HL-60 (cell line): ENCODE measurements around the gene RBMS2.

ENCODE experiments used
- DNase-seq, 2 experiments: peaks; one replicate each; pipeline ENCODE4 v3.0.0-alpha.2; 2010 to 2020; ENCODE audit warnings: low read depth in 1 of 2, low spot score in 1 of 2
- H3K27ac ChIP-seq: fragments of 250-450 bp; sonication (Bioruptor Pico); replicated peaks from 2 replicates; pipeline ENCODE4 v1.5.1; 2020; ENCODE audit warnings: mild to moderate bottlenecking, moderate library complexity
- H3K27me3 ChIP-seq: fragments of 250-450 bp; sonication (Bioruptor Pico); 2 replicates; pipeline ENCODE4 v1.5.1; 2021; ENCODE audit warnings: mild to moderate bottlenecking, moderate library complexity; ENCODE audit not compliant: insufficient read depth, poor library complexity, severe bottlenecking
- H3K4me3 ChIP-seq: replicated peaks from 2 replicates; pipeline ENCODE4 v1.5.1; 2011; ENCODE audit warnings: mild to moderate bottlenecking, control low read depth, low read length; ENCODE audit not compliant: insufficient read depth
- GABPA ChIP-seq: IDR thresholded peaks from 2 replicates; pipeline ENCODE4 v1.6.1; 2012; ENCODE audit warnings: low read depth
- POLR2AphosphoS5 ChIP-seq: IDR thresholded peaks from 2 replicates; pipeline ENCODE4 v1.6.1; 2012; ENCODE audit warnings: low read depth
- SPI1 ChIP-seq: IDR thresholded peaks from 2 replicates; pipeline ENCODE4 v1.6.1; 2012; ENCODE audit warnings: low read depth, mild to moderate bottlenecking, borderline replicate concordance
- TF ChIP-seq, protein P1 (sequence below): IDR thresholded peaks from 2 replicates; pipeline ENCODE4 v1.6.1; 2012; ENCODE audit warnings: low read depth; ENCODE audit not compliant: insufficient replicate concordance
- TF ChIP-seq, protein P2 (sequence below): IDR thresholded peaks from one replicate; pipeline ENCODE4 v1.5.1; 2011; ENCODE audit warnings: low read length, control low read depth, inconsistent platforms; ENCODE audit not compliant: insufficient read depth

RBMS2 gene

DNA sequence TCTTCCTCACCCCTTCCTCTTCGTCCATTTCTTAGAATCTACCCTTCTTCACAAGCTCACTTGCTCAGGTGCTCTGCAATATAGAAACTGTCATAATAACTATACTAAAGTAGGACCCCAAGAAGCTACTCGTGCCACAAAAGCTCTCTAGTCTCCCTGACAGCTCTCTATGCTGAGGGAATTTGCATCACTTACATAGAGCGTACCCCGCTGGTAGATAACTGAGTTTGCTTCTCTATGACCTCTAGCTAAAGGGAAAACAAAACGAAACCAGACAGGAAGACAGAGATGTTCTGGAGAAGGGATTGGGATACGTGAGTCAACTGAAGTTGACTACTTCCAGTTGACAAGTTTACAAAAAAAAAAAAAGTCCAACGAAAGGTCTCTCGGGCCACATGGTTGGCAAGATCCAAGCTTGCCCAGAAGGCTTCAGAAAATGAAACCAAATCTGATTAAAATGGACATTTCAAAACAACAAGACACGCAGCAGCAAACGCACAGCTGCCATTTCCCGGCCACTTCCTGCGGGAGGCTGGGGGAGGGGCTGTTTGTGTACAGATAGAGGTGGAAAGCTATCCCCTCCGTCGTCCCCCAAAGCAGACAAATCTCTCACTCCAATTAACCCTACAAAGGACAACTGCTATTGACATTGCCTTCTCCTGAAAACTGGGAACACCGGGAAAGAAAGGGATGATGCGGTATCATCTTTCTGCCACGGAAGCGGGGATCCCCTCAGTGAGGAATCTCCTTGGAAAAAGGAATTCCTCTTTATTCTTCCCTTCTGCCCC lies 107.2 kb downstream of the RBMS2 start:
- Histone ChIP-seq H3K27me3 (no peaks in the 10 kb centered on the region), H3K4me3 (peak overlapping the region; percentile 99), H3K27ac (peak overlapping the region; percentile 94)
- peak in 1 of 2 experiments; percentile 61 for DNase-seq
- 0 out of 2 replicates have a peak, but pooled peaks have one; percentile 10 for TF ChIP-seq GABPA
- TF ChIP-seq, protein P1, sequence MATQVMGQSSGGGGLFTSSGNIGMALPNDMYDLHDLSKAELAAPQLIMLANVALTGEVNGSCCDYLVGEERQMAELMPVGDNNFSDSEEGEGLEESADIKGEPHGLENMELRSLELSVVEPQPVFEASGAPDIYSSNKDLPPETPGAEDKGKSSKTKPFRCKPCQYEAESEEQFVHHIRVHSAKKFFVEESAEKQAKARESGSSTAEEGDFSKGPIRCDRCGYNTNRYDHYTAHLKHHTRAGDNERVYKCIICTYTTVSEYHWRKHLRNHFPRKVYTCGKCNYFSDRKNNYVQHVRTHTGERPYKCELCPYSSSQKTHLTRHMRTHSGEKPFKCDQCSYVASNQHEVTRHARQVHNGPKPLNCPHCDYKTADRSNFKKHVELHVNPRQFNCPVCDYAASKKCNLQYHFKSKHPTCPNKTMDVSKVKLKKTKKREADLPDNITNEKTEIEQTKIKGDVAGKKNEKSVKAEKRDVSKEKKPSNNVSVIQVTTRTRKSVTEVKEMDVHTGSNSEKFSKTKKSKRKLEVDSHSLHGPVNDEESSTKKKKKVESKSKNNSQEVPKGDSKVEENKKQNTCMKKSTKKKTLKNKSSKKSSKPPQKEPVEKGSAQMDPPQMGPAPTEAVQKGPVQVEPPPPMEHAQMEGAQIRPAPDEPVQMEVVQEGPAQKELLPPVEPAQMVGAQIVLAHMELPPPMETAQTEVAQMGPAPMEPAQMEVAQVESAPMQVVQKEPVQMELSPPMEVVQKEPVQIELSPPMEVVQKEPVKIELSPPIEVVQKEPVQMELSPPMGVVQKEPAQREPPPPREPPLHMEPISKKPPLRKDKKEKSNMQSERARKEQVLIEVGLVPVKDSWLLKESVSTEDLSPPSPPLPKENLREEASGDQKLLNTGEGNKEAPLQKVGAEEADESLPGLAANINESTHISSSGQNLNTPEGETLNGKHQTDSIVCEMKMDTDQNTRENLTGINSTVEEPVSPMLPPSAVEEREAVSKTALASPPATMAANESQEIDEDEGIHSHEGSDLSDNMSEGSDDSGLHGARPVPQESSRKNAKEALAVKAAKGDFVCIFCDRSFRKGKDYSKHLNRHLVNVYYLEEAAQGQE = no peak
- TF ChIP-seq SPI1 = peak; percentile 44; the same call in 1 of the 2 replicates
- peak; percentile 32; the same call in 1 of the 2 replicates for TF ChIP-seq POLR2AphosphoS5

DNA sequence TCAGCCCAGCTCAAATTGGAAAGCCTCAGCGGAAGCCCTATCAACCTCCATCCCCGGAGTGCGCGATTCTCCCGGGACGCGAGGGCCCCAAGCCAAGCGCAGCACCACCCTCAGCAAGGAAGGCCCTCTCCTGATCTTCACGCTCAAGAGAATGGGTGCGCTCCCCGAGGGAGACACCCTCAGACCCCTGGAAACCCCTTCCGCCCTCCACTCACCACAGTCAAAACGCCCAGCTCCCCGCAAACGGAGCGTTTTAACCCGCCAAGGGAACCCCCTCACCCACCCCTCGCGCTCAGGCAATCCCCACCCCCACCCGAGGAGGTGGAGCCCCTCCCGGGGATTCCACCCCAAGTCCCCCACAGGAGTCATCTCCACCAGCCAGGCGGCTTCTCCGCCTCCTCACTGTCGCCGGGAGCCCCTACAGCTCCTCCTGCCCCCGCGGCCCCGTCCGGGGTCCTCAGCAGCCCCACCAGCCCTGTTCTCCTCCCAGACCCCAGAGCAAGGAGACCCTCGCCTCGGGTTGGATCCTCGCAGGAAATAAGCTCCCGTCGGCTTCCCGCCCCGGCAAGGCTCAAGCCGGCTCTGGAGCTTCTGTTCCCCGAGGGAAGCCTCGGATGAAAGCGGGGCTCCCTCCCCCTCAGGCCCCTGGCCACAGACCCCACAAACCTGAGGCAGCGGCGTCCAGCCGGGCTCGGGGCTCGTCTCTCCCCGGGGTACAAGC lies 108.0 kb downstream of the RBMS2 start:
- no peak for DNase-seq
- no peaks in the 10 kb centered on the region for H3K27me3 ChIP-seq
- H3K27ac ChIP-seq = peak overlapping the region; percentile 94
- H3K4me3 ChIP-seq = peak overlapping the region; percentile 99
- TF ChIP-seq, protein P2, sequence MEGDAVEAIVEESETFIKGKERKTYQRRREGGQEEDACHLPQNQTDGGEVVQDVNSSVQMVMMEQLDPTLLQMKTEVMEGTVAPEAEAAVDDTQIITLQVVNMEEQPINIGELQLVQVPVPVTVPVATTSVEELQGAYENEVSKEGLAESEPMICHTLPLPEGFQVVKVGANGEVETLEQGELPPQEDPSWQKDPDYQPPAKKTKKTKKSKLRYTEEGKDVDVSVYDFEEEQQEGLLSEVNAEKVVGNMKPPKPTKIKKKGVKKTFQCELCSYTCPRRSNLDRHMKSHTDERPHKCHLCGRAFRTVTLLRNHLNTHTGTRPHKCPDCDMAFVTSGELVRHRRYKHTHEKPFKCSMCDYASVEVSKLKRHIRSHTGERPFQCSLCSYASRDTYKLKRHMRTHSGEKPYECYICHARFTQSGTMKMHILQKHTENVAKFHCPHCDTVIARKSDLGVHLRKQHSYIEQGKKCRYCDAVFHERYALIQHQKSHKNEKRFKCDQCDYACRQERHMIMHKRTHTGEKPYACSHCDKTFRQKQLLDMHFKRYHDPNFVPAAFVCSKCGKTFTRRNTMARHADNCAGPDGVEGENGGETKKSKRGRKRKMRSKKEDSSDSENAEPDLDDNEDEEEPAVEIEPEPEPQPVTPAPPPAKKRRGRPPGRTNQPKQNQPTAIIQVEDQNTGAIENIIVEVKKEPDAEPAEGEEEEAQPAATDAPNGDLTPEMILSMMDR = no peak
- TF ChIP-seq GABPA (no peak), SPI1 (no peak), POLR2AphosphoS5 (no peak)
- TF ChIP-seq, protein P1 = no peak

DNA sequence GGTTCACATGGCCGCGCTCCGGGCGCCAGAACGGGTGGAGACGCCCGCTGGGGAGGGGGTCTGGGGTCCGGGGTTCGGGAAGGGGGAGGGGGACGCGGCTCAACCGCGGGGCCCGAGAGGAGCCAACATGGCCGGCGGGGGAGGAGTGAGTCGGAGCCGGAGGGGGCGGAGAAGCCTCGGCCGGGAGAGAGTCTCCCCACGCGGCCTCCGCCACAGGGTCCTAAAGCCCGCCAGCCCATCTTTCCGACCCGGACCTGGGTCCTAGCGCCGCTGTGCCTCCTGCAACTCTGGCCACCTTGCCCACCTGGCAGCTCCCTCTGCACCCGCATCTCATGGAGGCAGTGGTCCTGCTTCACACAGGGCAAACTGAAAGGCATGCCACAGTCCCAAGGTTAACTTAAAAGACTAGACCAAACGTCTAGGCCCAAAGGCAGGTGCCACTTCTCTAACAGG lies 108.6 kb downstream of the RBMS2 start, which contains the start of gene BAZ2A:
Gene BAZ2A (minus strand): TSS at position 147 of the 453 bp plus-strand sequence. CDS start 12,796 bp downstream, outside the sequence.
- TF ChIP-seq POLR2AphosphoS5 (no peak), GABPA (no peak)
- Histone ChIP-seq H3K27me3 (no peaks in the 10 kb centered on the region), H3K27ac (peak within 1 kb of the TSS; percentile 94), H3K4me3 (peak within 1 kb of the TSS; percentile 99)
- DNase-seq = peak in 1 of 2 experiments; percentile 90

DNA sequence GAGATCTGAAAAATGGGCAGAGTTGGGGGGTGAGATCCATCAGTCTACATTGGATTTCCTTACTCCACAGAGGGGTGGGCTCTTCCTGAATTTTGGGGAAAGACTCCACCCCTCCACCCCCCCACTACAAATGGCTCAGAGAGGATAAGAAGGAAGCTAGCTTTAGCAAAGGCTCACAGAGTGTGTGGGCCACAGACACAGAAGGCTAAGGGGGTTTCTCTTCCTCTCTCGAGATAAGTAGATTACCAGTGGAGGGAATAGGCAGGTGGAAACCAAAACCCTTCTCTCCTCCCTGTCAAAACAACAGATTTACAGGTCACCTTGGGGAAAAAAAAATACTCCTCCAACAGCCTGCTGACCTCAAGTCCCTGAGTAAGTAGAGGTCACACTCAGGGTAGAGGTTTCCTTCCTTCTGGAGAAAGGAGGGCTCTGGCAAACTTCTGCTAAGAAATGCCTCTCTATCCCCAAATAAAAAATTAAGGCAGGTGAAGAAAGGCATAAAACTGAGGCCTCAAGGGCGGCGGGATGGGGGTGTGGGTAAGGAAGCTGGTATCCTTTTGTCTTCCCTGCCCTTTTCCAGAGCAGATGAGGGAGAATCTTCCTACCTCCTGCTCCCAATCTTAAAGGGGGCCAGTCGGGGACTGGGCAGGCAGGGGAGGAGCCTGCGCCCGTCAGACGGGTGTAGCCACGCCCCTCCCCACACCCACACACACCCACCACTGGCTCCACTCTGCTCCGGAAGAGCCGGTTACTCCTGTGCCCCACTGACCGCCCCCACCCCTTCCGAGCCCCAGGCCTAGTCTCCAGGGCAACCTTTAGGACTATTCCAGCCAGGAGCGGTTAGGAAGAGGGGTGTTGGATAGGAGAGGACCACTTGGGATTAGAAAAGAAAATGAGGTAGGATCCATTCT lies 110.4 kb downstream of the RBMS2 start:
- TF ChIP-seq, protein P2 = no peak
- TF ChIP-seq, protein P1 = no peak
- TF ChIP-seq SPI1 = no peak
- TF ChIP-seq POLR2AphosphoS5 = no peak
- no peak for TF ChIP-seq GABPA
- Histone ChIP-seq H3K4me3 (no peak overlapping the region), H3K27me3 (no peaks in the 10 kb centered on the region), H3K27ac (no peak overlapping the region)
- peak in 1 of 2 experiments; percentile 34 for DNase-seq
